Endothelial cell (in vitro differentiated cells): Measurements from ENCODE around the gene GRID1. TPM values are rescaled to one million over a fixed set of nuclear protein-coding genes. Genes with fewer than 3 reads are reported as not detected.
A peak's percentile ranks its signal among the peaks of the same experiment; 100 is the strongest.

Experiments
- DNase-seq: peaks from one replicate; pipeline ENCODE4 v3.0.0; 2021; ENCODE audit warnings: low spot score
- H3K27ac Mint-ChIP-seq: one replicate; pipeline ENCODE4 v1.8.0; 2021; ENCODE audit warnings: mixed read lengths, inconsistent platforms; ENCODE audit not compliant: unreplicated experiment
- H3K27me3 Mint-ChIP-seq: one replicate; pipeline ENCODE4 v1.8.0; 2021; ENCODE audit warnings: mild to moderate bottlenecking, moderate library complexity, mixed read lengths, inconsistent platforms; ENCODE audit not compliant: unreplicated experiment
- H3K36me3 Mint-ChIP-seq: one replicate; pipeline ENCODE4 v1.8.0; 2021; ENCODE audit warnings: mild to moderate bottlenecking, low read depth, mixed read lengths, inconsistent platforms; ENCODE audit not compliant: unreplicated experiment
- H3K4me1 Mint-ChIP-seq: one replicate; pipeline ENCODE4 v1.8.0; 2021; ENCODE audit warnings: mild to moderate bottlenecking, mixed read lengths, inconsistent platforms; ENCODE audit not compliant: unreplicated experiment
- H3K4me3 Mint-ChIP-seq: one replicate; pipeline ENCODE4 v1.8.0; 2021; ENCODE audit warnings: mild to moderate bottlenecking, mixed read lengths, inconsistent platforms; ENCODE audit not compliant: unreplicated experiment
- H3K9me3 Mint-ChIP-seq: one replicate; pipeline ENCODE4 v1.8.0; 2021; ENCODE audit warnings: mixed read lengths, inconsistent platforms; ENCODE audit not compliant: unreplicated experiment
- total RNA-seq: library from RNA; stranded (reverse); fragmentation: NEBNext Ultra II Directional; extraction: Animal tissue kit (Norgen Biotek cat#: 25700); gene quantifications from one replicate; pipeline ENCODE4 v1.2.1, GENCODE V29; 2021; ENCODE audit not compliant: unreplicated experiment
- TF ChIP-seq, protein P1 (sequence below): fragments of 200-600 bp; sonication (generic); IDR thresholded peaks from one replicate; pipeline ENCODE4 v1.5.0; 2021; ENCODE audit warnings: antibody characterized with exemption; ENCODE audit not compliant: unreplicated experiment

The GRID1 gene
- total RNA-seq, 1 donor from 2014 or later: 0.26 TPM

DNA sequence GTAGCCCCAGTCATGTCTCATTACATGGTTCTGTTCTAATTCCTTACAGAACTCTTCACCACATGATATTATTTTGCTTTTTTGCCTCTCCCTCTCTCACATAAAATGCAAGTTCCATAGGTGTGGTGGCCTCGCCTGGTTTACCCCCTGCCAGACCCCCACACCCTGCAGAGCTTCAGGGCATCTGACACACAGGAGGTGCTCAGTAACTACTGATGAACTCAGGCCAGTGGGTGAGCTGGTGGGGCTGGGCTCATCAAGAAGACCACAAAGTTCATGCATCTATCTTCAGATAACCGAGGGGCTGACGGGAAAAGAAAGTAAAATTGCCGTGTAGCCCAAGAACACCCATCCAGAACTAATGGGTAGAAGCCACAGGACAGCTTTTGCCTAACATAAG lies 253.1 kb downstream of the GRID1 start:
- no peak for DNase-seq
- H3K4me3 Mint-ChIP-seq: no peak overlapping the region
- H3K36me3 Mint-ChIP-seq: no peaks in the 10 kb centered on the region
- peaks cover 1% of the 10 kb centered on the region for H3K27me3 Mint-ChIP-seq
- no peak overlapping the region for H3K27ac Mint-ChIP-seq
- H3K9me3 Mint-ChIP-seq: no peaks in the 10 kb centered on the region
- peaks cover 3% of the 10 kb centered on the region for H3K4me1 Mint-ChIP-seq
- TF ChIP-seq, protein P1, sequence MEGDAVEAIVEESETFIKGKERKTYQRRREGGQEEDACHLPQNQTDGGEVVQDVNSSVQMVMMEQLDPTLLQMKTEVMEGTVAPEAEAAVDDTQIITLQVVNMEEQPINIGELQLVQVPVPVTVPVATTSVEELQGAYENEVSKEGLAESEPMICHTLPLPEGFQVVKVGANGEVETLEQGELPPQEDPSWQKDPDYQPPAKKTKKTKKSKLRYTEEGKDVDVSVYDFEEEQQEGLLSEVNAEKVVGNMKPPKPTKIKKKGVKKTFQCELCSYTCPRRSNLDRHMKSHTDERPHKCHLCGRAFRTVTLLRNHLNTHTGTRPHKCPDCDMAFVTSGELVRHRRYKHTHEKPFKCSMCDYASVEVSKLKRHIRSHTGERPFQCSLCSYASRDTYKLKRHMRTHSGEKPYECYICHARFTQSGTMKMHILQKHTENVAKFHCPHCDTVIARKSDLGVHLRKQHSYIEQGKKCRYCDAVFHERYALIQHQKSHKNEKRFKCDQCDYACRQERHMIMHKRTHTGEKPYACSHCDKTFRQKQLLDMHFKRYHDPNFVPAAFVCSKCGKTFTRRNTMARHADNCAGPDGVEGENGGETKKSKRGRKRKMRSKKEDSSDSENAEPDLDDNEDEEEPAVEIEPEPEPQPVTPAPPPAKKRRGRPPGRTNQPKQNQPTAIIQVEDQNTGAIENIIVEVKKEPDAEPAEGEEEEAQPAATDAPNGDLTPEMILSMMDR: no peak

GRCh38 chr10:86113044-86113443 lies 253.6 kb downstream of the GRID1 start:
- H3K36me3 Mint-ChIP-seq: no peaks in the 10 kb centered on the region
- H3K4me1 Mint-ChIP-seq: peaks cover 3% of the 10 kb centered on the region
- H3K27me3 Mint-ChIP-seq: peaks cover 1% of the 10 kb centered on the region

DNA sequence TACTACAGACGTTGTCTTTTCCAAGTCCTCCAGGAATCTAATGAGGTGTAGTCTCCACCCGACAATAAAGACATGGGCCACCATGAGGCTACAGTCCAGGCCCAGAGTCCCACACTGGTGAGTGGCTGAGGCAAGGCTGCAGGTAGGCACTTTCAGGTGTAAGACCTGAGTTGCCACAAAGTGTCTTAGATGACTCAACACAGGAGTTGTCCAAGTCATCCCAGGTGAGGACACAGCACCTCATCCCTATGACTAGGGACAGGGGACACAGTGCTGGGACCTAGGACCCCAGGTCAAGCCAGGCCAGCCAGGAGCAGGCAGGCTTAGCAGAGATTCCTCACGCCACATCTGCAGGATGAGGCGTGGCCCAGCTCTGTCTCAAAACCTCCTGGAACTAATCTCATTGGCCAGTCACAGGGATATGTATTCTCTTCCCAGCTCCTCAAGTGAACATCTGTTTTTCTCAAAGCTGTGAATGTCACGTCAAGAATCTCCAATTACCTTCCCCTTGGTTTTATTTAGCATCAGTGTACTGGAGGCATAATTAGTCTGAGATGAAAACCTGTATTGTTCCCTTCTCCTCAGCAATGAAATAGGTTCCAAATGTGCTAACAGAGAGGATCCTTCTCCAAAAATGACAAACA lies 254.6 kb downstream of the GRID1 start:
- Mint-ChIP-seq H3K27me3 (peaks cover 1% of the 10 kb centered on the region), H3K9me3 (no peaks in the 10 kb centered on the region), H3K27ac (no peak overlapping the region), H3K4me3 (no peak overlapping the region), H3K36me3 (no peaks in the 10 kb centered on the region), H3K4me1 (peaks cover 3% of the 10 kb centered on the region)
- DNase-seq: no peak
- TF ChIP-seq, protein P1: no peak

More at GRCh38 chr10:86113044-86113443, 253.6 kb downstream of the GRID1 start:
- Mint-ChIP-seq H3K27ac (no peak overlapping the region), H3K9me3 (no peaks in the 10 kb centered on the region), H3K4me3 (no peak overlapping the region)
- TF ChIP-seq, protein P1: no peak
- no peak for DNase-seq

DNA sequence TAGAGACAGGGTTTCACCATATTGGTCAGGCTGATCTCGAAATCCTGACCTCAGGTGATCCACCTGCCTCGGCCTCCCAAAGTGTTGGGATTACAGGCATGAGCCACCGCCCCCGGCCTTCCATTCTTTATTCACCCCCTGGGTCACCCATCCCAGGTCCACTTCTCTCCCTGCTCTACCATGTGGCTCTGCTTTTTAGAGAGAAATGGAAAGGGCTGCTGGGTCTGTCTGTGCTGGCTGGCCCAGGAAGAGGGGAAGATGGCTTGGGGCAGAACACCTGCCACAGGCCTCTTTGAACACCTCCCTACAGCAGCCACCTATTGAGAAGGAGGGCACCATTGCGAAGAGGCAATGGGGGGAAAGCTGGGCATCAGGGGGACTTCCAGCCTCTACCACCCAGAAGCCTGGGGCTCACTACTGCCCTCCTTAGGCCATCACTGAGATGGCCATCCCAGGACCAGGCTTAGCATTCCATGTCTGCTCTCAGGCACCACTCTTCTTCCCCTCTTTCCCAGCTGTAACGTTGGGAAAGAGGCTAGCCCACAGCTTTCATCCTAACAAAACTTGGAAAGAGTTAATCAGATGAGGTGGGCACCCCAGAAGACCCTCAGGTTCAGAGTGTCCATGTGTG lies 256.3 kb downstream of the GRID1 start:
- H3K4me1 Mint-ChIP-seq: peaks cover 3% of the 10 kb centered on the region
- peak; percentile 37 for DNase-seq

GRCh38 chr10:86109421-86109820 lies 257.2 kb downstream of the GRID1 start:
- Mint-ChIP-seq H3K9me3 (no peaks in the 10 kb centered on the region), H3K36me3 (no peaks in the 10 kb centered on the region), H3K27me3 (peaks cover 1% of the 10 kb centered on the region), H3K27ac (no peak overlapping the region), H3K4me3 (no peak overlapping the region), H3K4me1 (peaks cover 3% of the 10 kb centered on the region)
- TF ChIP-seq, protein P1: no peak
- no peak for DNase-seq

More for the DNA sequence above, 256.3 kb downstream of the GRID1 start:
- Mint-ChIP-seq H3K4me3 (no peak overlapping the region), H3K27ac (no peak overlapping the region), H3K9me3 (no peaks in the 10 kb centered on the region), H3K27me3 (peaks cover 1% of the 10 kb centered on the region), H3K36me3 (no peaks in the 10 kb centered on the region)
- TF ChIP-seq, protein P1: peak; percentile 40
